Stimulated activated CD8-positive, alpha-beta memory T cell treated with anti-CD3 and anti-CD28 coated beads, Interleukin-15, amount 100 ng/mL, for 1 hour (primary cell): Measurements from ENCODE around the gene DOCK8.
"Not testable (repeated sequence)": the region's sequence is repeated elsewhere in the genome, so short reads cannot be mapped to it uniquely, and the experiment has no call there.

Source experiments
- DNase-seq: peaks from one replicate; pipeline ENCODE4 v3.0.0-alpha.2; 2020; ENCODE audit warnings: low read depth

The DOCK8 gene

DNA sequence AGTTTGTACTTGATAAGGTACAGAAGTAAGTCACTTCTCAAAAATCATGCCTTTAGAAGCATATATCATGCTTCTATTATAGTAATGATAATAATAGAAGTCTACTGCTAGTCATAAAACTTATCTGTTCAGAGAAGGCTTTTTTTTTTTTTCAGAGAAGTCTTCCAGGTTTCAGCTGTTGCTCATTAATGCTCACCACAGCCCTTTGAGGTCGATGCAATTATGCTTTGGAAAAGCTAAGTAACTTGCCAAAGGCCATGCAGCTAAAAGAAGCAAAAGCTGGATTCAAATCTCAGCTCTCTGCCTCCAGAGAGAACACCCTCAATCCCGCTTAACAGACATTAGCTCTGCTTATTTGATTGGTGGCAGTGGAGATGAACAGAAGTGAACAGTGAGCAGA is 150.8 kb downstream of the DOCK8 start:
- DNase-seq: no peak

DNA sequence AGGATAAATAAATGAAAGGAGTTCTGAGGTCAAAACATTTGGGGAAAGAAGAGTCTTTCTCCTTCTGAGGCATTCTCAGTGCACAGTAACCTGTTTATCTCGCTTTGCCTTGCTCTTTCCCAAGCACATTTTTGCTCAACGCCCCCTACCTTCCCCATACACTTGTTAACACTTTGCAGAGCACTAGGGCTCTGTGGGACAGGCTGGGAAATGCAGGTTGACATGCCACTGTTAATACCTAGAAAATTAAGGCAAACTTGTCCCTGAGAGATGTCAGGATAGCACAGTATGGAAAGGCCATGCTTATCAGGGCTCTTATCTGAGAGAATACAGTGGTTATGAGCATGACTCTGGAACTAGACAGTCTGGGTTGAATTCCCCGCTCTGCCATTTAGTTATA is 152.0 kb downstream of the DOCK8 start:
- no peak for DNase-seq

DNA sequence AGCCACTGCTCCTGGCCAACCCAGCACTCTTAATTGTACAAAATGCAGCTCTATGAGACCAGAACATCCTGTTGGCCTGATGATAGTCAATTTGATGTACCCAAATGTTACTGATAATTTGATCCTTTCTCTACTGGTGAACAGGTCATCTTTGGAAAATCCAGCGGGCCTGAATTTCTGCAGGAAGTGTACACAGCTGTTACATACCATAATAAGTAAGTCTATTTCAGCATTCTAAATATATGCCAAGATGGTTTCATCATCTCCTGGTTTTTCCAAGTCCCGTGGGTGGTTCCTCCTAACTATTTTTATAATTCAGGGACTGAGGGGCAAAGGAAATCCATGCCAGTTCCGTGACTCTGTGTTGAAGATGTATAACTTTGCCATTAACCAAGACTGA is 155.4 kb downstream of the DOCK8 start:
- DNase-seq: no peak

DNA sequence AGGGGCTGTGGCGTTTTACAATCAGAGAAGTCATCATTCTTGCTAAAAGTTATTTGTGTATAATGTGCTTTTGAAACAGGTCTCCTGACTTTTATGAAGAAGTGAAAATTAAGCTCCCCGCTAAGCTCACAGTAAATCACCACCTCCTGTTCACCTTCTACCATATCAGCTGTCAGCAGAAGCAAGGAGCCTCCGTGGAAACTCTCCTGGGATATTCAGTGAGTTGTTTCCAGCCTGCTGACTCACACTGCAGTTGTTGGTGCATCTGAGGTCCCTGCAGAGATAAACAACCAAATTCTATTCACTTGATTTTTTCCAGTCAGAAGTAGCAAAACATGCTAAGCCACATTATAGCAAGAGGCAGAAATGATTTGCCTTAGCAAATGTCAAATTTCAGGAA is 156.7 kb downstream of the DOCK8 start:
- no peak for DNase-seq

DNA sequence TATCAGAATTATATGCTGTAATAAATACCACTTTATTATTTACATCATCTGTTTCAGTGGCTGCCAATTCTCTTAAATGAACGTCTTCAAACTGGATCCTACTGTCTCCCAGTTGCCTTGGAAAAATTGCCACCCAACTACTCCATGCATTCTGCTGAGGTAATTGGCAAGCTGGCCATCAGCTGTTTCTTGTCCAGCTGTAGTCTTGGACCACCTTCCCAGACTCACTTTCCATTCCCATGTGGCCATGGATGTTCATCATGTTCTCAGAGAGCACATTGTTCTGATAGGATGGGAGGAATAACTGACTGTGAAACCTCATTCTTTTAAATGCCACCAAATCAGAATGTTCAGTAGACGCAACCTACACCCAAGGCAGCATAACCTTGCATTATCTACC is 157.5 kb downstream of the DOCK8 start:
- DNase-seq: no peak

DNA sequence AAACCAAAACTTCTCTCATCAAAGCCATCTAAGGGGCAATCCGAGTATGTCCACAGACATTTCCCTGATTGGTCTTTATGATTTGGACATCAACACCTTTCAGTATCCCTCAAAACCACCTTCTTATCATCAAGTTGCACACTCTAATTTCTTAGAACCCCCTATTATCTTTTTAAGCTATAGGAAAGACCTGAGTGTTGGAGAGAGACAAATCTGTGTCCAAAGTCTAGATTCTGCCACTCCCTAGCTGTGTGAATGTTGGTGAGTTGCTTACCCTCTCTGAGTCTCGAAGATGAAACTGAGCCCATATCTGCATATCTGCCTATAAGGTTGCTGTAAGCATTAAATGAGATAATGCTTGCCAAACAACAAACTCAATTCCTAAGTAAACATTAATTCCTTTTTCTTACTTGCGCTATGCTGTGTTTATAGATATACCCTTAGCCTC is 159.1 kb downstream of the DOCK8 start:
- DNase-seq: no peak

DNA sequence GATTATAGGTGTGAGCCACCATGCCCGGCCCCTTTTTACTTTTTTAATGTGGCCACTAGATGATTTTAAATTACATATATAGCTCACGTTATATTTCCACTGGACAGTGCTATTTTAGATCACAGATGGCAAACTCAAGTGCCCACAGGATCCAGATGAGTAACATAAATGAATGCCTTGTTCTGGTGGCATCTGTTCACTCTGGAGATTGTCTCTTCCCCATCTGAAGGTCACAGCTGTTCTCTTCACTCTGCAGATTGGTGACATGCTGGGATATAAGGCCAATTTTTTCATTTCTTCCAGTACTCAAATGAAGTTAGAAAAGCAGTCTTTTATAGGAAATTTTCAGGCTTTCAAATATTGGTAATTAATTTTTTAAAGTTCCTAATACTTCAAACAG is 160.1 kb downstream of the DOCK8 start:
- no peak for DNase-seq

DNA sequence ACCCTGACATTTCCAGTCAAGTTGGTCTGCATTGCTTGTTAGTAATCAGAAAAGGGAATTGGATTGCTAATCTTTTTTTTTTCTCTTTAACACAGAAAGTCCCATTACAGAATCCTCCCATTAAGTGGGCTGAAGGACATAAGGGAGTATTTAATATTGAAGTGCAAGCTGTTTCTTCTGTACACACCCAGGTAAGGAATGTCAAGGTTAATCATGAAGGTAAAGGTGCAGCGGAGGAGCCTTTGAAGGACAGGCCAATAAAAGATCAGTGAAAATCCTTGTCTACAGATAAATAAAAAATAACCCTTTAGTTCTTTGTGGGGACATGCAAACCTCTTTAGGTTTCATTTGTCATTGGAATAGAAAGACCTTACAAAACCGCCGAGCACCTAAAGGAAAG is 161.4 kb downstream of the DOCK8 start:
- DNase-seq: no peak

DNA sequence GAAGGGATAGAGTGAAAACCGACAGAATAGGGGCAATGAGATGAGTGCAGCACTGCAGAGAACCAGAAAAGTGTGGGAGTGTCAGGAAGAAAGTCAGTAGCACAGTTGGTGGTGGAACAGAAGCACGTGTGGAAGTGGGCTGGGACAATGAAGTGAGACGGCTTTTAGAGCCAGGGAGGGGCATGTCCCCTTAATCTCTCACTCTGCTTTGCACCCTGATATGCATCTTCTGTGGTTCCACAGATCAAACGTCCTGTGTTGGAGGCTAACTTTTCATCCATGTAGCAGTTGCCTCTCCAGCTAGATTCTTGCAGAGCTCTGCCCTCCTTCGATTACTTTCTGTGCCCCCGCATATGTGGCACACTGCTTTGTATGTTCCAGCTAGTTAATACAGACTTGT is 163.6 kb downstream of the DOCK8 start:
- no peak for DNase-seq

DNA sequence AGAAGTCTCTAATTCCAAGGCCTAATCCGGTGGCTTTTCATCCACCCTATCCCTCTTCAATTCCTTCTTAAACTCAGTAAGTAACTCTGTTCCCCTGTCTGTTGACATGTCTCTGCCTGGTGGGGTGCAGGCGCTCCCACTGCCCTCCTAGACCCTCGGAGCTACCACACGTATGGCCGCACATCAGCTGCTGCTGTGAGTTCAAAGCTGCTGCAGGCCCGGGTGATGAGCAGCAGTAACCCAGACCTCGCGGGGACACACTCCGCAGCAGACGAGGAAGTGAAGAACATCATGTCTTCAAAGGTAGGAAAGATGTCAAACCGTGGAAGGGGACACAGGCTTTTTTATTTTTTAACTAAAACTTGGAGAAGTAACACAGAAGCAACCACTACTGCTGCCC is 167.7 kb downstream of the DOCK8 start:
- no peak for DNase-seq

DNA sequence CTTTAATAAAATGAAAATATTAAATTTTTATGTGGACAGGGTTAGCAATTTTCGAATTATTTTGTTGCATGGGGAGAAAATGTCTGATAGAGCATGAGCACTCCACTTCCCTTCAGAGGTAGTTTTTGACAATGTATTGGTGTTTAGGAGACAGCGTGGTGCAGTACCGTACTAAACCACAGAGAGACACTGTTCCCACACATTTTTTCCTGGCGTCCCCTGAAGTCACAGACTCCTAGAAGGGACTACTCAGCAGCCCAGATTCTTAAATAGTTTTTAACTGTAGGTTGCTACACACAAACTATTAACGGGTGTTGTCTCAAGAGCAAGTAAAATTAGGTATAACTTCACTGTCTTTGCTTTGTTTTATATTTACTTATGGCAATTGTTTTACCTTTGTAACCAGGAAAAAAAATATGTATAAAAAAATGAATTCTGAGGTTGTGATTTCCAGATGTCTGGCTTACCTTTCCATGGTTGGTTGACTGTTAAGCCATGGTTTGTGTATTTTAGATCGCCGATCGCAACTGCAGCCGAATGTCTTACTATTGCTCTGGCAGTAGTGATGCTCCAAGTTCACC is 171.2 kb downstream of the DOCK8 start:
- no peak for DNase-seq

DNA sequence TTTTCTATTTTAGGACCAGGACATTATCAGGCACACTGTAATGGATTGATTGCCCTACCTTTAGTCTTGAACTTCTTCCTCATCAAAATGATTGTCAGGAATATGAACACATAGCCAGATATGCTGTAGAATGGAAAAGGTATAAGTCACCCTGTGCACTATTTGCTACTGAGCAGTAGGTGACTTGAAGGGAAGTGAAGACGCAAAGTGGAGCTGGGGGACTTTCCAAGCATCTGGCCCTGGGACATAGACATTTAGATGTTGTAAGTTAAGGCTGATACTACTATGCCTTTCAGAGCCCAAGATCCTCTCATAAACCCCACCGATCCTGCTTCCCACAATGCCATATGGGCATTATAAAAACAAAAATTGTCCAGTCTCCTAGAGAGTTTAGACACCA is 174.5 kb downstream of the DOCK8 start:
- no peak for DNase-seq

DNA sequence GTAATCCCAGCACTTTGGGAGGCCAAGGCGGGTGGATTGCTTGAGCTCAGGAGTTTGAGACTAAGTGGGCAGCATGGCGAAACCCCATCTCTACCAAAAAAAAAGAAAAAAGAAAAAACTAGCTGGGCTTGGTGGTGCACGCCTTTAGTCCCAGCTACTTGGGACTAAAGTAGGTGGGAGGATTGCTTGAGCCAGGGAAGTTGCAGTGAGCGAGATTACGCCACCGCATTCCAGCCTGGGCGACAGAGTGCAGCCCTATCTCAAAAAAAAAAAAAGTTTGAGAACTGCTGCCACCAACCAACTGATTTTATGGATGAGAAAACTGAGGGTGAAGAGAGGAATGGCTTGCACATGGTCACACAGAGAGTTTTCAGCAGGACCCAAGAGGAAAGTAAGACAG is 175.1 kb downstream of the DOCK8 start:
- no peak for DNase-seq

DNA sequence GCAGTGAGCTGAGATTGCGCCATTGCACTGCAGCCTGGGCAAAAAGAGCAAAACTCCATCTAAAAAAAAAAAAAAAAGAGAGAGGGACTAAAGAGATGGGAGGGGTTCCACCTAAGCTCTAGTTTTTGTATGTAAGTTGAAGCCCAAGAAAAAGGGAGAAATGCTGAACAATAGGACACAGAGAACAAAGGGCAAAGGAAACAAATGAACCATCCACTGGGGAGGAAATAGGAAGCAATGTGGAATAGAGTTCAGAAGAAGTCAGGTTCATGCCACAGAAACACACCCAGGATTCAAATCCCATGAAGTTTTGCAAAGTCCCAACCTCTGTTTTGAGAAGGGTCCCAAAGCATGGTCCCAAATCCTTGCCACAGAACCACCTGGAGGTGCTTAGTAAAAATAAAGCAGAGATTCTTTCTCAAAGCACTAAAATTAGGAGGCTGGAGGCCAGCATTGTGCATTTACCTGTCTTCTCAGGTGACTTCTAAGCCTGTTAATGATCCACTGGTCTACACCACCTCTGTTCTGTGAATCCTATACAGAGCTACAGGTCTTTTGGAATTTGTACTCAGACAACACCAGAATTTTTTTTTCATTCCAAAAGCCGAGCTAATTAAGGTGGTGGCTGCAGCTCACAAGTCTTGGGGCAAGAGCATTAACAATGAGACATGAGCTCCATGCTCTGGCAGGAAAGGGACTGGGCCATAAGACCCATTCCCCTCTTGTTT is 177.6 kb downstream of the DOCK8 start:
- DNase-seq: no peak

DNA sequence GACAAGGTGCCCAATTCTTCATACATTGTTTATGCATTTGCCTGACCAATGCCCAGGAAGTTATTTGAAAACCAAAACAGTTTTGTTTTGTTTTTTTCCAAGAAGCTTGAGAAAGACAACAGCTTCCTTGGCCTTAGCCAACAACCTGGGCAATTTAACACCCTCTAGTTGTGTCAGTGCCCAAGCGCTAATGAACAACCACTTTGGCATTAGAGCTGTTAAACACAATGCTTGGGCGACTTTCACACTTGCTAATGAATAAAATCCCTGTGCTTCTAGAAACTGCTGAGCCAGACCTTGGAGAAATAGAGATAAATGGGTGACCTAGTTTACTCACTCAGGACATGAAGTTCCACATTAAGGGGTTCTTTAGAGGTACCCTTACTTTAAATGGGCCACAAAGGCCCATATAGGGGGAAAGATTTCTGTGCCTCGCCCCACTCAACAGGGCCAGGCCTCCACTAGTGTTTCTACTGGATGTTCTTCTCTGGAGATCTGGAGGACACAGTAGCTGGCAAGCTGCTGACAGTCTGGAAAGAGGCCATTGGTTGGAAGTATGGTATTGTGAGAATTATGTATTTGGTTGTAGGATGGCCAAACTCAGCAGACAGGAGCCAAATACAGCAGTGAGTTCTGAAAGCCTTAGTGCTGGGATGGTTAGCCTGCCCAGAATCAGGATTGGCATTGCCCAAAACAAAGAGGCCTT is 179.8 kb downstream of the DOCK8 start:
- DNase-seq: no peak

DNA sequence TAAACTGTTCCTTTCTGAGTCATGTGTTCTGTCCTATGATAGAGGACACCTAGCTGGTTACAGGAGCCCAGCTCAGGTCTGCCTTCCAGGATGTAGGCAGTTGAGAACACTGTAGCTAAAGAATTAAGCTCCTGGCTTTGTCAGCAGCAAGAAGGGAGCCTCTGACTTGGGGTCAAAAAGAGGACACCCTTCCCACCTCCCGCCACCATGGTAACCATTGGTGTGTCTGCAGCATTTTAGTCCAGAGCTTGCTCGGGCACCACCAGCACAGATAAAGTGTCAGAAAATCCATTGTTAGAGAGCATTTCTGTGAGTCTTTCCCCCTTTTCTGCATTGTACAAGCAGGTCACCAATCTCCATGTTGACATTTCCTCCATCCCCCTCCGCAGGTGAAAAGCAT is 181.7 kb downstream of the DOCK8 start:
- no peak for DNase-seq

DNA sequence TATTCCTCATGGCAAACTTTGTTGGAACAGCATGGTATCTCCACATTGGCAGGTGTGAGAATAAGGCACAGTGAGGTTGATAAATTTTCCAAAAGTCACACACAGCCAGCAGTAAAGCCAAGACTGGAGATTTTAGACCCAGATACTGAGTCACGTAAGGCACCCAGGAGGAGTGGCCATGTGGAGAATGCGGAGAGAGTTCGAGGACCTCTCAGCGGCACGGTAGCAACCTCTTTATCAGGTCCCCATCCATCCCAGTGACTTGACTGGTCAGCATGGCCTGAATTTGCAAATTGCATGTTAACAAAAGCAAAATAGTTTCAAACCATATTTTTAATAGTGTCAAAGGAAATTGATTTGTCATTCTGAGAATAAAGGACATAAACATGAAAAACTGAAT is 183.4 kb downstream of the DOCK8 start:
- DNase-seq: no peak

DNA sequence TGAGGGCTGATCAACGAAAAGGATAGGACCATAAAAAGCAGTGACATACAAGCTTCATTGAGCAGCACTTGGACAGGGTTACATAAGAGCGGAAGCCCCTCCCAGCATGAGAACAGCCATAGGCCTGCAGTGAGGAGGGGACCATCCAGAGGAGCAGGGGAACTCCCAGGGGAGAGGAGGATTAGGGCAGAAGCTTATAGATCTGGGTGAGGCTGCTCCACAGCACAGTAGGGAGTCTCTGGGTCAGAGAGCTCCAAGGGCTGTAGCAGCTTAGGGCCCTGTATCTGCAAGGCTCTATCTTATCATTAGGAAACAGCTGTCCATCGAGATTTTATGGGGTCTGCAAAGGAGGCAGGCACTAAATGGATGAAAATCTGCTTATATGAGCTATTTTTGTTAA is 186.6 kb downstream of the DOCK8 start:
- DNase-seq: no peak

DNA sequence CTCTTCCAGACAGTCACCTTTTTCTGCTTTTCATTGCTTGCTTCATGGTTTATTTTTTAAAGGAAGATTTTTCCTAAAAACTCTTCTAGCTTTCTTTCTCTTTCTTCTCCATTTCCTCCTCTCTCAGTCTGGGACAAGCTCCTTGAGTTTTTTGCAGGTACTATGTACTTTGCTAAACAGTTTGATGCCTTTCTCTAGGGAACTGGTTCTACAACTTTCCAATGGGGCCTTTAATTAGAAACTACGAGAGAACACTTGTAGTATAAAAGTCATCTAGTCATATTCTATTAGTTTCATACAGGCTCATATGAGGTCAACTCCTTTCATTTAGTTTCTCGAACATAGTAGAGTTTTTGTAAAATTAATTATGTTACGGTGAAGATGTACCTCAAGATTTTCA is 189.6 kb downstream of the DOCK8 start:
- no peak for DNase-seq

DNA sequence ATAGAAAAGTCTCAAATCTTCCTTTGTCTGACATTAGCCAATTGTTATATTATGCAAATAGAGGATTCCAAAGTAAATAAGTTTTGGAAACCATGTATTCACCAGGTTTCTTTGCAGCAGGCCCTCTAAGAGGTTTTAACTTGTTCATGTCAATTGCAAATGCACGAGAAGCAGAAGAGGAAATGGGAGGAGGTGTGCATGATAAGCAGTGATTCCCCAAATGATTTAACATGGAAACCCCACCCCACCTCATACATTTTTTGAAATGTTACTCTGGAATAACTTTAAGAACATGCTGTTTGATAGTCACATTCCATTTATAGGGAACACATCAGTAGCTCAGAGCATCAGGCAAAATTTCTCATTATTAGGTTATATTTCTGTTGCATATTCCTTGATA is 190.7 kb downstream of the DOCK8 start:
- no peak for DNase-seq

DNA sequence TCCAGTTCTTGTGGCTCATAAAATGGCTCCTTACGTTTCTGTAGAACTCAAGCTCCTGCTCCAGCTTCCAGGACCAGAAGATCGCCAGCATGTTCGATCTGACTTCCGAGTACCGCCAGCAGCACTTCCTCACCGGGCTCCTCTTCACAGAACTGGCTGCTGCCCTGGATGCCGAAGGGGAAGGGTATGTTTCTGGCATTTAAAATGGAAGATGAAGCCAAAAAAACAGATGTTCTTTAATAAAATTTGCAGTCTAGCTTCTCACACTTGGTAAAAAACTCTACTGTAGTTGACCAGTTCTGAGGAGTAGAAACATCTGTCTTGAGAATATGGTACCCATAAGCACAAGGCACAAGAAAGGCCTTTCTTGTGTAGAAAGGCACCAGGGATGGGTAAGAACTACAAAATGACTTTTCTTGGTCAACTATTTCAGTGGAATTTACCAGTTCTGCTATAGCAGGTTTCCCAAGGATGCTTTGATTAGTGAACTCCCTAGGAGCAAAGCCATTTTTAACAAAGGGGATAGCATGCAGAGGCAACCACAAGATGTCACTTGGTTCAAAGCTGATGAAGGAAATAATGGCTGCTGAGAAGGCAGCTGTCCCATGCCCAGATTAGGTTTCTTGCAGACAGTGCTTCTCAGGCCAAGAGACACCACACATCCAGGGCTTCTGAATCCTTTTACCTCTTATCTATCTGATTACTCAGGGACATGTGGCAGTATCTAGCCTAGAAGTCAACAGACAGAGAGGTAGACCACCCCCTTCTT is 192.4 kb downstream of the DOCK8 start:
- no peak for DNase-seq

DNA sequence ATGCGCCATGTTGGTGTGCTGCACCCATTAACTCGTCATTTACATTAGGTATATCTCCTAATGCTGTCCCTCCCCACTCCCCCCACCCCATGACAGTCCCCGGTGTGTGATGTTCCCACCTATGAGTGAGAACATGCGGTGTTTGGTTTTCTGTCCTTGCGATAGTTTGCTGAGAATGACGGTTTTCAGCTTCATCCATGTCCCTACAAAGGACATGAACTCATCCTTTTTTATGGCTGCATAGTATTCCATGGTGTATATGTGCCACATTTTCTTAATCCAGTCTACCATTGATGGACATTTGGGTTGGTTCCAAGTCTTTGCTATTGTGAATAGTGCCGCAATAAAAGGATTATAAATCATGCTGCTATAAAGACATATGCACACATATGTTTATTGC is 195.0 kb downstream of the DOCK8 start:
- DNase-seq: not testable (repeated sequence)

DNA sequence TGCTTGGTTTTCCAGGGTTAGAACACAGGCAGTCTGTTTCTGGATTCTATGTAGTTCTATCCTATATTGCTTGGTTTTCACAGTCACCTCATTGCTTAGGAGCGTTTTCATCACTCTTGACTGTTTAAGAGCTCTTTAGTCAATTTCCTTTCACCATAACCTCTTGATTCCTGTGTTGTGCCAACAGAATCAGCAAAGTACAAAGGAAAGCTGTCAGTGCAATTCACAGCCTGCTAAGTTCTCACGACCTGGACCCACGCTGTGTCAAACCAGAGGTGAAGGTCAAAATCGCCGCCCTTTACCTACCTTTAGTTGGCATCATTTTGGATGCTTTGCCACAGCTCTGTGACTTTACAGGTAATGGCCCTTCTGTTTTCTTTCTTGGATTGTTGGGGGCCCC is 199.9 kb downstream of the DOCK8 start:
- no peak for DNase-seq
